Esophagus squamous epithelium (tissue), 4 donors: Measurements from ENCODE around the gene CABLES1.

Experiments
- CTCF ChIP-seq, 6 experiments: fragments of 450-650 bp in 4 of 6; fragments of 200-600 bp in 2 of 6; sonication (generic) in 2 of 6; IDR thresholded peaks; one replicate each; pipeline ENCODE4 v1.5.1; 2016 to 2019; ENCODE audit warnings: antibody characterized with exemption in 6 of 6, mild to moderate bottlenecking in 4 of 6, moderate library complexity in 4 of 6
- POLR2A ChIP-seq, 4 donors: fragments of 450-650 bp; IDR thresholded peaks; one replicate each; pipeline ENCODE4 v1.6.1; 2017; ENCODE audit warnings: antibody characterized with exemption in 4 of 4, mild to moderate bottlenecking in 4 of 4, moderate library complexity in 3 of 4

GRCh38 chr18:23209796-23210195 is 74.5 kb downstream of the CABLES1 start:
- no peak for TF ChIP-seq CTCF (IDR thresholded peaks at IDR 0.05)
- no peak for TF ChIP-seq POLR2A (IDR thresholded peaks at IDR 0.05)
